ENCODE measurements around the gene STK39.

DNA sequence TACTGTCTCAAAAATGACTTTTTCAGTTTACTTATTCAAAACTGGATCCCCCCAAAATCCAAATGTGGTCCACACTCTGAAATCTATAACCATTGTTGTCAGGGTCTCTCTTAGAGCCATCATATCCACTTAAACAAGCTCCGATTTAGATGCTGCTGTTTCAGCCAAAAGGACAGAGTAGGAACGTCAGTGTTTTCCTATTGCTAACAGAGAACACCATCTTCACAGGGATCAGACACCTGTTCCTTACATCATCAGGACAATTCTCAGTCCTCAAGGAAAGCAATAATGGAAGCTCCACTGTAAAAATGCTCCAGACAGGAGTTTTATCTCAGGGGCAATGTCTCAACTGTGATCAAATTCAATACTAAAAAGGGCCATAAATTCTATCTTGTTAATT is 155.4 kb downstream of the STK39 start:
- TF ChIP-seq, protein P1, sequence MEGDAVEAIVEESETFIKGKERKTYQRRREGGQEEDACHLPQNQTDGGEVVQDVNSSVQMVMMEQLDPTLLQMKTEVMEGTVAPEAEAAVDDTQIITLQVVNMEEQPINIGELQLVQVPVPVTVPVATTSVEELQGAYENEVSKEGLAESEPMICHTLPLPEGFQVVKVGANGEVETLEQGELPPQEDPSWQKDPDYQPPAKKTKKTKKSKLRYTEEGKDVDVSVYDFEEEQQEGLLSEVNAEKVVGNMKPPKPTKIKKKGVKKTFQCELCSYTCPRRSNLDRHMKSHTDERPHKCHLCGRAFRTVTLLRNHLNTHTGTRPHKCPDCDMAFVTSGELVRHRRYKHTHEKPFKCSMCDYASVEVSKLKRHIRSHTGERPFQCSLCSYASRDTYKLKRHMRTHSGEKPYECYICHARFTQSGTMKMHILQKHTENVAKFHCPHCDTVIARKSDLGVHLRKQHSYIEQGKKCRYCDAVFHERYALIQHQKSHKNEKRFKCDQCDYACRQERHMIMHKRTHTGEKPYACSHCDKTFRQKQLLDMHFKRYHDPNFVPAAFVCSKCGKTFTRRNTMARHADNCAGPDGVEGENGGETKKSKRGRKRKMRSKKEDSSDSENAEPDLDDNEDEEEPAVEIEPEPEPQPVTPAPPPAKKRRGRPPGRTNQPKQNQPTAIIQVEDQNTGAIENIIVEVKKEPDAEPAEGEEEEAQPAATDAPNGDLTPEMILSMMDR (IDR thresholded peaks at IDR 0.05) = no peak
- TF ChIP-seq EZH2 (IDR thresholded peaks at IDR 0.05; ENCODE audit: borderline replicate concordance, insufficient read depth, low read depth, low read length, poor library complexity, severe bottlenecking) = no peak

Measured in B cell (primary cell).